MV-4-11 (cell line): ENCODE data around the gene SOX18.
"Not testable (repeated sequence)": the region's sequence is repeated elsewhere in the genome, so short reads cannot be mapped to it uniquely, and the experiment has no call there.

Experiments
- DNase-seq: peaks from one replicate; lab custom pipeline; 2025; lab: John Stamatoyannopoulos, UW

SOX18 gene

GRCh38 chr20:64023361-64024140 lies 25.9 kb downstream of the SOX18 start:
- DNase-seq: no peak

- DNase-seq: no peak
Observed at GRCh38 chr20:64022671-64023360, 26.6 kb downstream of the SOX18 start.

- DNase-seq: no peak
Observed at GRCh38 chr20:64021124-64021975, 28.1 kb downstream of the SOX18 start.

GRCh38 chr20:64015635-64016034 lies 33.8 kb downstream of the SOX18 start:
- DNase-seq: no peak

- not testable (repeated sequence) for DNase-seq
Observed at GRCh38 chr20:64012385-64013154, 36.9 kb downstream of the SOX18 start.

GRCh38 chr20:64011366-64011779 lies 38.1 kb downstream of the SOX18 start:
- DNase-seq: no peak

GRCh38 chr20:64010711-64011237 lies 38.7 kb downstream of the SOX18 start:
- DNase-seq: no peak

GRCh38 chr20:64009811-64010387 lies 39.5 kb downstream of the SOX18 start:
- DNase-seq: peak; percentile 29

GRCh38 chr20:64006902-64007301 lies 42.5 kb downstream of the SOX18 start:
- no peak for DNase-seq

- no peak for DNase-seq
Observed at GRCh38 chr20:64006490-64006889, 42.9 kb downstream of the SOX18 start.

- DNase-seq: peak; percentile 30
Observed at GRCh38 chr20:64005394-64005793, 44.0 kb downstream of the SOX18 start.

GRCh38 chr20:64003960-64004725 lies 45.3 kb downstream of the SOX18 start:
- DNase-seq: no peak

GRCh38 chr20:64001607-64002011 lies 47.8 kb downstream of the SOX18 start:
- DNase-seq: no peak

GRCh38 chr20:64000906-64001305 lies 48.5 kb downstream of the SOX18 start:
- no peak for DNase-seq
